Spleen (tissue), 7 donors: Measurements from ENCODE around the gene CALHM5.

ENCODE experiments used
- POLR2A ChIP-seq, 3 donors: fragments of 450-650 bp; IDR thresholded peaks; one replicate each; pipeline ENCODE4 v1.5.1; 2017; ENCODE audit warnings: antibody characterized with exemption in 3 of 3, mild to moderate bottlenecking in 1 of 3
- TF ChIP-seq, protein P1 (sequence below), 11 experiments: fragments of 200-600 bp in 7 of 11; fragments of 450-650 bp in 4 of 11; sonication (generic) in 4 of 11; IDR thresholded peaks in 8 of 11; conservative IDR thresholded peaks in 3 of 11; 1 replicate in 7 of 11; 2 replicates in 4 of 11; pipeline versions ENCODE4 v1.4.0 to v1.8.0; 2016 to 2021; ENCODE audit warnings: antibody characterized with exemption in 11 of 11, inconsistent platforms in 4 of 11, mild to moderate bottlenecking in 1 of 11
- donor health status: DM: no; HTN: no; CAD: no; lungs with moderate emphysema.
- donor health status: DM: no; HTN: no; CAD: no.
- donor health status: DM: no; HTN: no; CAD: no.

DNA sequence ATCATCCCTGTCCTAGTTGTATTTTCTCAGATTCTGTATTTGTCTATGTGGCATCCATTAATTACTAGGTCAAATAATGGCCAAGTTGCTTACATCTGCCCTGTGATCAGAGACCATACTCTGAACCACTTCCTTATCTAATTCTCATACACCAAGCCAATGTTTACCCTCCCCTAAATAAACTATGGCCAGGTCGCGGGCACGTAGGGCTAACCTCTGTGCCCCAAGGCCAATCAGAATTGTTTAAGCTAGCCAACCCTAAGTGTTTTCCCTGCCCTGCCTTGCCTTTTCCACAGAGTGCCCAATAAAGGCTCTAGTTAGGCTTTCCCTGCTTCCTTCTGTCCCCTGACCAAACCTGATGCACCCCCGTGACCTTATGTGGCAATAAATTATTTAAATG is 39.4 kb downstream of the CALHM5 start:
- TF ChIP-seq, protein P1, sequence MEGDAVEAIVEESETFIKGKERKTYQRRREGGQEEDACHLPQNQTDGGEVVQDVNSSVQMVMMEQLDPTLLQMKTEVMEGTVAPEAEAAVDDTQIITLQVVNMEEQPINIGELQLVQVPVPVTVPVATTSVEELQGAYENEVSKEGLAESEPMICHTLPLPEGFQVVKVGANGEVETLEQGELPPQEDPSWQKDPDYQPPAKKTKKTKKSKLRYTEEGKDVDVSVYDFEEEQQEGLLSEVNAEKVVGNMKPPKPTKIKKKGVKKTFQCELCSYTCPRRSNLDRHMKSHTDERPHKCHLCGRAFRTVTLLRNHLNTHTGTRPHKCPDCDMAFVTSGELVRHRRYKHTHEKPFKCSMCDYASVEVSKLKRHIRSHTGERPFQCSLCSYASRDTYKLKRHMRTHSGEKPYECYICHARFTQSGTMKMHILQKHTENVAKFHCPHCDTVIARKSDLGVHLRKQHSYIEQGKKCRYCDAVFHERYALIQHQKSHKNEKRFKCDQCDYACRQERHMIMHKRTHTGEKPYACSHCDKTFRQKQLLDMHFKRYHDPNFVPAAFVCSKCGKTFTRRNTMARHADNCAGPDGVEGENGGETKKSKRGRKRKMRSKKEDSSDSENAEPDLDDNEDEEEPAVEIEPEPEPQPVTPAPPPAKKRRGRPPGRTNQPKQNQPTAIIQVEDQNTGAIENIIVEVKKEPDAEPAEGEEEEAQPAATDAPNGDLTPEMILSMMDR (IDR thresholded peaks at IDR 0.05 in 8 of 11, conservative IDR thresholded peaks at IDR 0.05 in 3 of 11): no peak
- TF ChIP-seq POLR2A (IDR thresholded peaks at IDR 0.05): no peak
